Tibial nerve (tissue), 4 donors: ENCODE data around the gene YES1. TPM values are rescaled to one million over a fixed set of nuclear protein-coding genes. Genes with fewer than 3 reads are reported as not detected.
"Not testable (repeated sequence)": the region's sequence is repeated elsewhere in the genome, so short reads cannot be mapped to it uniquely, and the experiment has no call there.

Experiments
- DNase-seq, 2 donors: peaks; one replicate each; pipeline ENCODE4 v3.0.0-alpha.2; 2019; ENCODE audit warnings: low spot score in 2 of 2
- H3K27ac ChIP-seq, 4 donors: fragments of 200-600 bp; sonication (generic) in 3 of 4; one replicate each; pipeline ENCODE4 v1.5.1; 2017 to 2019; ENCODE audit warnings: mild to moderate bottlenecking in 1 of 4
- H3K27me3 ChIP-seq, 2 donors: fragments of 200-600 bp; sonication (generic) in 1 of 2; one replicate each; pipeline versions ENCODE4 v1.5.1 to v1.6.0; 2017 to 2019
- H3K36me3 ChIP-seq, 3 donors: fragments of 200-600 bp; sonication (generic); one replicate each; pipeline ENCODE4 v1.5.1; 2018 to 2019
- H3K4me1 ChIP-seq, 4 donors: fragments of 200-600 bp; sonication (generic) in 3 of 4; one replicate each; pipeline ENCODE4 v1.5.1; 2017 to 2019
- H3K4me3 ChIP-seq, 4 donors: fragments of 200-600 bp; sonication (generic) in 3 of 4; one replicate each; pipeline ENCODE4 v1.5.1; 2017 to 2019; ENCODE audit warnings: mild to moderate bottlenecking in 1 of 4, moderate library complexity in 1 of 4
- H3K9me3 ChIP-seq, 4 donors: fragments of 200-600 bp; sonication (generic) in 3 of 4; one replicate each; pipeline ENCODE4 v1.5.1; 2017 to 2019
- EP300 ChIP-seq, 2 donors: sonication (generic); formaldehyde crosslinking; IDR thresholded peaks; one replicate each; pipeline ENCODE4 v1.6.1; 2017; ENCODE audit warnings: antibody characterized with exemption in 2 of 2, mild to moderate bottlenecking in 1 of 2
- POLR2A ChIP-seq, 2 donors: fragments of 450-650 bp; IDR thresholded peaks; one replicate each; pipeline ENCODE4 v1.6.1; 2017; ENCODE audit warnings: antibody characterized with exemption in 2 of 2, mild to moderate bottlenecking in 2 of 2, moderate library complexity in 2 of 2
- WGBS, 2 donors: methylation state at CpG; one replicate each; pipeline ENCODE4 v1.1.5; 2018; 5-methylcytosine and 5-hydroxymethylcytosine counted together
- total RNA-seq, 4 donors: library from RNA; depleted of rRNA; stranded (reverse); fragments of >200 nt; gene quantifications; one replicate each; pipeline ENCODE4 v1.1.0, GENCODE V29; 2016
- TF ChIP-seq, protein P1 (sequence below), 5 experiments: fragments of 200-600 bp in 3 of 5; fragments of 450-650 bp in 2 of 5; sonication (generic) in 3 of 5; IDR thresholded peaks; one replicate each; pipeline ENCODE4 v1.5.1; 2016 to 2019; ENCODE audit warnings: antibody characterized with exemption in 5 of 5, mild to moderate bottlenecking in 3 of 5, moderate library complexity in 2 of 5

YES1 gene
- total RNA-seq, 4 donors from 2014 or later = 47.5 to 73.0 (median 59.1) TPM

DNA sequence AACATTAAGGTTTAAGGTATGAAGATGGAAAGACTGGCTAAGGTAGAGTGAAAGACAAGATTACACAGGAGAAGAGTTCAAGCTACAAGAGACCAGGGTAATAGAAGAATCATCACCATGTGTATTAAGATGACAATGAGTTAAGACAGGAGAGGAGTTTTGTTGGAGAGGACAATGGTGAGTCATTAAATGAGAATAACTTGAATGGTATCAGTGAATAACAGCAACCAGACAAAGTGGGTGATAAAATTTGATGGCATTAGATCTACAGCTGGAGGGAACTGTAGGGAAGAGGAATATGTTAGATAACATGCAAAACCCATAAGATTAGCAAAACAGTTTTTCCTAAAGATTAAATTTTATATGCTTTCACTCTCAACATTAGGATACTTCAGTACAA, 80.9 kb downstream of the YES1 start:
- no peaks in the 10 kb centered on the region for H3K4me1 ChIP-seq
- TF ChIP-seq EP300 (IDR thresholded peaks at IDR 0.05) = no peak
- TF ChIP-seq, protein P1, sequence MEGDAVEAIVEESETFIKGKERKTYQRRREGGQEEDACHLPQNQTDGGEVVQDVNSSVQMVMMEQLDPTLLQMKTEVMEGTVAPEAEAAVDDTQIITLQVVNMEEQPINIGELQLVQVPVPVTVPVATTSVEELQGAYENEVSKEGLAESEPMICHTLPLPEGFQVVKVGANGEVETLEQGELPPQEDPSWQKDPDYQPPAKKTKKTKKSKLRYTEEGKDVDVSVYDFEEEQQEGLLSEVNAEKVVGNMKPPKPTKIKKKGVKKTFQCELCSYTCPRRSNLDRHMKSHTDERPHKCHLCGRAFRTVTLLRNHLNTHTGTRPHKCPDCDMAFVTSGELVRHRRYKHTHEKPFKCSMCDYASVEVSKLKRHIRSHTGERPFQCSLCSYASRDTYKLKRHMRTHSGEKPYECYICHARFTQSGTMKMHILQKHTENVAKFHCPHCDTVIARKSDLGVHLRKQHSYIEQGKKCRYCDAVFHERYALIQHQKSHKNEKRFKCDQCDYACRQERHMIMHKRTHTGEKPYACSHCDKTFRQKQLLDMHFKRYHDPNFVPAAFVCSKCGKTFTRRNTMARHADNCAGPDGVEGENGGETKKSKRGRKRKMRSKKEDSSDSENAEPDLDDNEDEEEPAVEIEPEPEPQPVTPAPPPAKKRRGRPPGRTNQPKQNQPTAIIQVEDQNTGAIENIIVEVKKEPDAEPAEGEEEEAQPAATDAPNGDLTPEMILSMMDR (IDR thresholded peaks at IDR 0.05) = no peak
- no peak for TF ChIP-seq POLR2A (IDR thresholded peaks at IDR 0.05)
- H3K9me3 ChIP-seq = no peaks in the 10 kb centered on the region
- H3K27me3 ChIP-seq = no peaks in the 10 kb centered on the region
- DNase-seq = no peak
- no peak overlapping the region for H3K27ac ChIP-seq
- H3K36me3 ChIP-seq = peaks cover 0 to 59% (median 0%) of the 10 kb centered on the region in 3 donors
- no peak overlapping the region for H3K4me3 ChIP-seq

GRCh38 chr18:730692-731091, 81.3 kb downstream of the YES1 start:
- H3K36me3 ChIP-seq = peaks cover 0 to 57% (median 0%) of the 10 kb centered on the region in 3 donors
- H3K27ac ChIP-seq = no peak overlapping the region
- no peak overlapping the region for H3K4me3 ChIP-seq
- no peaks in the 10 kb centered on the region for H3K27me3 ChIP-seq
- no peak for TF ChIP-seq EP300 (IDR thresholded peaks at IDR 0.05)
- no peak for TF ChIP-seq POLR2A (IDR thresholded peaks at IDR 0.05)
- TF ChIP-seq, protein P1 (IDR thresholded peaks at IDR 0.05) = no peak
- no peaks in the 10 kb centered on the region for H3K9me3 ChIP-seq
- no peak for DNase-seq
- no peaks in the 10 kb centered on the region for H3K4me1 ChIP-seq

- H3K27ac ChIP-seq, H3K4me1 ChIP-seq, H3K4me3 ChIP-seq, DNase-seq, H3K27me3 ChIP-seq, H3K9me3 ChIP-seq: not testable (repeated sequence)
- H3K36me3 ChIP-seq = peaks cover 0 to 51% (median 0%) of the 10 kb centered on the region in 3 donors
- WGBS, 2 donors = 91 to 94% methylated on average over 5 of the region's 5 CpGs
Observed at GRCh38 chr18:730120-730519, 81.9 kb downstream of the YES1 start.

DNA sequence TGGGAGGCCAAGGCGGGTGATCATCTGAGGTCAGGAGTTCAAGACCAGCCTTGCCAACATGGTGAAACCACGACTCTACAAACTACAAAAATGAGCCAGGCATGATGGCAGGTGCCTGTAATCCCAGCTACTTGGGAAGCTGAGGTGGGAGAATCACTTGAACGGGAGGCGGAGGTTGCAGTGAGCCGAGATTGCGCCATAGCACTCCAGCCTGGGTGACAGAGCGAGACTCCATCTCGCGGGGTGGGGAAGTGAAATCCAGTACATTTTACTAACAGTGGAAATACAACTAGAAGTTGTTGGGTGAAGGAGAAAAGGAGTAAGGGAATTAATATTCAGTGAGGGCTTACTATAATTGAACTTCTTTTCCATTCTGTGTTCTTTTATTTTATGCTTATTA, 86.4 kb downstream of the YES1 start:
- no peaks in the 10 kb centered on the region for H3K4me1 ChIP-seq
- TF ChIP-seq EP300 (IDR thresholded peaks at IDR 0.05) (no peak), POLR2A (IDR thresholded peaks at IDR 0.05) (no peak)
- H3K9me3 ChIP-seq = no peaks in the 10 kb centered on the region
- no peak overlapping the region for H3K27ac ChIP-seq
- H3K4me3 ChIP-seq = no peak overlapping the region
- no peaks in the 10 kb centered on the region for H3K27me3 ChIP-seq
- no peak for DNase-seq
- peaks cover 0 to 35% (median 0%) of the 10 kb centered on the region in 3 donors for H3K36me3 ChIP-seq
- 92 to 95% methylated on average over 9 of the region's 9 CpGs for WGBS, 2 donors

GRCh38 chr18:723541-724080, 88.4 kb downstream of the YES1 start:
- Histone ChIP-seq H3K9me3 (no peaks in the 10 kb centered on the region), H3K36me3 (peaks cover 0 to 22% (median 0%) of the 10 kb centered on the region in 3 donors), H3K27ac (no peak overlapping the region), H3K4me3 (no peak overlapping the region), H3K27me3 (no peaks in the 10 kb centered on the region), H3K4me1 (no peaks in the 10 kb centered on the region)
- DNase-seq = no peak
- TF ChIP-seq, protein P1 (IDR thresholded peaks at IDR 0.05) = no peak
- TF ChIP-seq EP300 (IDR thresholded peaks at IDR 0.05) (no peak), POLR2A (IDR thresholded peaks at IDR 0.05) (no peak)
- WGBS, 2 donors = 92 to 98% methylated on average over 1 of the region's 1 CpG

GRCh38 chr18:717003-717402, 95.0 kb downstream of the YES1 start:
- no peak for DNase-seq
- no peaks in the 10 kb centered on the region for H3K36me3 ChIP-seq
- no peak for TF ChIP-seq POLR2A (IDR thresholded peaks at IDR 0.05)
- TF ChIP-seq, protein P1 (IDR thresholded peaks at IDR 0.05) = no peak
- no peak for TF ChIP-seq EP300 (IDR thresholded peaks at IDR 0.05)

More at GRCh38 chr18:717003-717402, 95.0 kb downstream of the YES1 start:
- H3K27ac ChIP-seq = no peak overlapping the region
- no peak overlapping the region for H3K4me3 ChIP-seq
- peaks cover 0 to 11% (median 0%) of the 10 kb centered on the region in 4 donors for H3K9me3 ChIP-seq
- no peaks in the 10 kb centered on the region for H3K4me1 ChIP-seq
- H3K27me3 ChIP-seq = no peaks in the 10 kb centered on the region
- 92% methylated on average over 4 of the region's 4 CpGs for WGBS, 2 donors
